Muscle layer of duodenum (tissue), 2 donors: ENCODE data around the gene MED27.

Source experiments
- H3K27ac ChIP-seq: one replicate; pipeline ENCODE4 v1.7.0; 2013; ENCODE audit warnings: mild to moderate bottlenecking, low read length
- H3K27me3 ChIP-seq: one replicate; pipeline ENCODE4 v1.7.0; 2013; ENCODE audit warnings: low read depth, mild to moderate bottlenecking, control low read depth, low read length
- H3K36me3 ChIP-seq, 2 donors: one replicate each; pipeline ENCODE4 v1.7.0; 2013; ENCODE audit warnings: low read length in 2 of 2, control low read depth in 1 of 2, mild to moderate bottlenecking in 1 of 2; ENCODE audit not compliant: insufficient read depth in 2 of 2, control insufficient read depth in 1 of 2
- H3K4me1 ChIP-seq, 2 donors: one replicate each; pipeline ENCODE4 v1.7.0; 2013; ENCODE audit warnings: low read length in 2 of 2, mild to moderate bottlenecking in 2 of 2, control low read depth in 1 of 2, moderate library complexity in 1 of 2; ENCODE audit not compliant: insufficient read depth in 2 of 2, control insufficient read depth in 1 of 2
- H3K4me3 ChIP-seq, 2 donors: one replicate each; pipeline ENCODE4 v1.7.0; 2013; ENCODE audit warnings: low read length in 2 of 2, low read depth in 1 of 2, mild to moderate bottlenecking in 1 of 2
- H3K9me3 ChIP-seq, 2 donors: one replicate each; pipeline ENCODE4 v1.7.0; 2013; ENCODE audit warnings: low read length in 2 of 2, control low read depth in 1 of 2, mild to moderate bottlenecking in 1 of 2; ENCODE audit not compliant: control insufficient read depth in 1 of 2
- donor health status: healthy.

MED27 gene

GRCh38 chr9:131959056-131959455 lies 120.6 kb downstream of the MED27 start:
- H3K27me3 ChIP-seq = no peaks in the 10 kb centered on the region
- H3K27ac ChIP-seq = no peak overlapping the region
- no peak overlapping the region for H3K4me3 ChIP-seq
- no peaks in the 10 kb centered on the region for H3K4me1 ChIP-seq
- H3K9me3 ChIP-seq = no peaks in the 10 kb centered on the region
- H3K36me3 ChIP-seq = no peaks in the 10 kb centered on the region

GRCh38 chr9:131954299-131954698 lies 125.4 kb downstream of the MED27 start:
- no peaks in the 10 kb centered on the region for H3K4me1 ChIP-seq
- no peaks in the 10 kb centered on the region for H3K9me3 ChIP-seq
- H3K27me3 ChIP-seq = no peaks in the 10 kb centered on the region
- no peak overlapping the region for H3K4me3 ChIP-seq
- no peak overlapping the region for H3K27ac ChIP-seq
- peaks cover 0 to 3% of the 10 kb centered on the region in 2 donors for H3K36me3 ChIP-seq

GRCh38 chr9:131951905-131952304 lies 127.8 kb downstream of the MED27 start:
- Histone ChIP-seq H3K4me1 (no peaks in the 10 kb centered on the region), H3K27ac (no peak overlapping the region), H3K36me3 (peaks cover 0 to 4% of the 10 kb centered on the region in 2 donors), H3K4me3 (no peak overlapping the region), H3K27me3 (no peaks in the 10 kb centered on the region), H3K9me3 (no peaks in the 10 kb centered on the region)

- Histone ChIP-seq H3K9me3 (no peaks in the 10 kb centered on the region), H3K4me3 (no peak overlapping the region), H3K27ac (no peak overlapping the region), H3K4me1 (no peaks in the 10 kb centered on the region), H3K36me3 (peaks cover 0 to 4% of the 10 kb centered on the region in 2 donors), H3K27me3 (no peaks in the 10 kb centered on the region)
Observed at GRCh38 chr9:131951155-131951554, 128.5 kb downstream of the MED27 start.

- Histone ChIP-seq H3K27me3 (no peaks in the 10 kb centered on the region), H3K27ac (no peak overlapping the region), H3K36me3 (peaks cover 0 to 4% of the 10 kb centered on the region in 2 donors), H3K4me1 (no peaks in the 10 kb centered on the region), H3K9me3 (no peaks in the 10 kb centered on the region), H3K4me3 (no peak overlapping the region)
Observed at GRCh38 chr9:131950487-131950886, 129.2 kb downstream of the MED27 start.

GRCh38 chr9:131946180-131946579 lies 133.5 kb downstream of the MED27 start:
- Histone ChIP-seq H3K4me3 (no peak overlapping the region), H3K27ac (no peak overlapping the region), H3K9me3 (no peaks in the 10 kb centered on the region), H3K4me1 (no peaks in the 10 kb centered on the region), H3K36me3 (peaks cover 0 to 4% of the 10 kb centered on the region in 2 donors), H3K27me3 (no peaks in the 10 kb centered on the region)

- no peaks in the 10 kb centered on the region for H3K4me1 ChIP-seq
- no peak overlapping the region for H3K4me3 ChIP-seq
- H3K27me3 ChIP-seq = no peaks in the 10 kb centered on the region
- peaks cover 0 to 7% of the 10 kb centered on the region in 2 donors for H3K36me3 ChIP-seq
- H3K9me3 ChIP-seq = no peaks in the 10 kb centered on the region
- H3K27ac ChIP-seq = no peak overlapping the region
Observed at GRCh38 chr9:131943351-131943841, 136.3 kb downstream of the MED27 start.

- Histone ChIP-seq H3K27me3 (no peaks in the 10 kb centered on the region), H3K27ac (no peak overlapping the region), H3K4me3 (no peak overlapping the region), H3K9me3 (no peaks in the 10 kb centered on the region), H3K36me3 (peaks cover 1 to 16% of the 10 kb centered on the region in 2 donors), H3K4me1 (no peaks in the 10 kb centered on the region)
Observed at GRCh38 chr9:131942146-131942720, 137.4 kb downstream of the MED27 start.

GRCh38 chr9:131937451-131937850 lies 142.2 kb downstream of the MED27 start:
- H3K9me3 ChIP-seq = no peaks in the 10 kb centered on the region
- H3K27ac ChIP-seq = no peak overlapping the region
- H3K4me1 ChIP-seq = no peaks in the 10 kb centered on the region
- no peak overlapping the region for H3K4me3 ChIP-seq
- H3K36me3 ChIP-seq = peaks cover 4 to 19% of the 10 kb centered on the region in 2 donors
- no peaks in the 10 kb centered on the region for H3K27me3 ChIP-seq

GRCh38 chr9:131936929-131937328 lies 142.7 kb downstream of the MED27 start:
- Histone ChIP-seq H3K4me1 (no peaks in the 10 kb centered on the region), H3K4me3 (no peak overlapping the region), H3K9me3 (no peaks in the 10 kb centered on the region), H3K36me3 (peaks cover 4 to 19% of the 10 kb centered on the region in 2 donors), H3K27me3 (no peaks in the 10 kb centered on the region), H3K27ac (no peak overlapping the region)

GRCh38 chr9:131934673-131935072 lies 145.0 kb downstream of the MED27 start:
- Histone ChIP-seq H3K36me3 (peaks cover 4 to 19% of the 10 kb centered on the region in 2 donors), H3K4me1 (no peaks in the 10 kb centered on the region), H3K4me3 (no peak overlapping the region), H3K27ac (no peak overlapping the region), H3K27me3 (no peaks in the 10 kb centered on the region), H3K9me3 (no peaks in the 10 kb centered on the region)

GRCh38 chr9:131927091-131927490 lies 152.6 kb downstream of the MED27 start:
- Histone ChIP-seq H3K4me1 (no peaks in the 10 kb centered on the region), H3K27ac (no peak overlapping the region), H3K36me3 (no peaks in the 10 kb centered on the region), H3K9me3 (no peaks in the 10 kb centered on the region), H3K4me3 (no peak overlapping the region), H3K27me3 (no peaks in the 10 kb centered on the region)
